GM12874 (cell line): ENCODE measurements around the gene DQX1.

Experiments
- TF ChIP-seq, protein P1 (sequence below): IDR thresholded peaks from 2 replicates; pipeline ENCODE4 v1.5.1; 2011; ENCODE audit warnings: low read depth, mild to moderate bottlenecking, control low read depth, low read length, moderate library complexity; ENCODE audit not compliant: insufficient read depth

DQX1 gene

DNA sequence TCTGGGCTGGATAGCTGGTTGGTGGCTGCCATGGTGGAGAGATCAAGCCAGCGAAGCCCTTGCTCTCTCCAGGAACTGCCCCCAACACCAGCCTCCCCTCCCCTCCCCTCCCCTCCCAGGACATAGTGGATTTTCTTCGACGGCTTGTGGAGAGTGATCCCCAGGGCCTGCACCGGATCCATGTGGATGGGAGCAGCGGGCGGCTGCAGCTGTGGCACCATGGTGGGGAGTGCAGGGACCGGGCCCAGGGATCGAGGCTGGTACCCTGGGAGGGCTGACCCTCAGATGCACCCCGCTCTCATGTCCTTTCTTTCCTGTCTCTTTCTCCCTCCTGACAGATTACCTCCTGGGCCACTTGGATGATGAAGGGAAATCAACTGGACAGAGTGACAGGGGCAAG lies 36.1 kb downstream of the DQX1 start:
- TF ChIP-seq, protein P1, sequence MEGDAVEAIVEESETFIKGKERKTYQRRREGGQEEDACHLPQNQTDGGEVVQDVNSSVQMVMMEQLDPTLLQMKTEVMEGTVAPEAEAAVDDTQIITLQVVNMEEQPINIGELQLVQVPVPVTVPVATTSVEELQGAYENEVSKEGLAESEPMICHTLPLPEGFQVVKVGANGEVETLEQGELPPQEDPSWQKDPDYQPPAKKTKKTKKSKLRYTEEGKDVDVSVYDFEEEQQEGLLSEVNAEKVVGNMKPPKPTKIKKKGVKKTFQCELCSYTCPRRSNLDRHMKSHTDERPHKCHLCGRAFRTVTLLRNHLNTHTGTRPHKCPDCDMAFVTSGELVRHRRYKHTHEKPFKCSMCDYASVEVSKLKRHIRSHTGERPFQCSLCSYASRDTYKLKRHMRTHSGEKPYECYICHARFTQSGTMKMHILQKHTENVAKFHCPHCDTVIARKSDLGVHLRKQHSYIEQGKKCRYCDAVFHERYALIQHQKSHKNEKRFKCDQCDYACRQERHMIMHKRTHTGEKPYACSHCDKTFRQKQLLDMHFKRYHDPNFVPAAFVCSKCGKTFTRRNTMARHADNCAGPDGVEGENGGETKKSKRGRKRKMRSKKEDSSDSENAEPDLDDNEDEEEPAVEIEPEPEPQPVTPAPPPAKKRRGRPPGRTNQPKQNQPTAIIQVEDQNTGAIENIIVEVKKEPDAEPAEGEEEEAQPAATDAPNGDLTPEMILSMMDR: no peak

DNA sequence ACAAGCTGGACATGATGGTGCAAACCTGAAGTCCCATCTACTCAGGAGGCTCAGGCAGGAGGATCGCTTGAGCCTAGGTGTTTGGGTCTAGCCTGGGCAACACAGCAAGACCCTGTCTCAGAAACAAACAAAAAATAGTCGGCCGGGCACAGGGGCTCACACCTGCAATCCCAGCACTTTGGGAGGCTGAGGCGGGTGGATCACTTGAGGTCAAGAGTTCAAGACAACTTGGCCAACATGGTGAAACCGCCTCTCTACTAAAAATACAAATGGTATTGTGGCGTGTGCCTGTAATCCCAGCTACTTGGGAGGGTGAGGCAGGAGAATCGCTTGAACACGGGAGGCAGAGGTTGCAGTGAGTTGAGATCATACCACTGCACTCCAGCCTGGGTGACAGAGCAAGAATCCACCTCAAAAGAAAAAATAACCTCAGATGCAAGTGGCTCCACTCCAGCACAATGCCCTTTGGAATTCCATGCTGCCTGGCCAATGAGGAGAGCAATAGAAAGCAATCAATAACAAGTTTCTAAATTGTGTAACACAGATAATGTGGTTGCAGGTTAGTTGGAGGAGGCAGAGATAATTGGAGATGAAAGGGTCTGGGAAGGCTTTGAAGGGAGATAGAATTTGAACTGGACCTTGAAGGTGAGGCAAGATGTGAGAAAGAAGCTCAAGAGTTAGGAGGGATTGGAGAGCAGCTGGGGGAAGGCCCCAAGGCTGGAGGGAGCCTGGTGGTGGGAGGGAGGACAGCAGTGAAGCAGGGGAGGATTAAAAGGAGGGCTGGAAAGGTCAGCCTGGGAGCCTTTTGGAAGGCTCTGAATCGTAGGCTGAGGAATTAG lies 37.2 kb downstream of the DQX1 start:
- TF ChIP-seq, protein P1: no peak

DNA sequence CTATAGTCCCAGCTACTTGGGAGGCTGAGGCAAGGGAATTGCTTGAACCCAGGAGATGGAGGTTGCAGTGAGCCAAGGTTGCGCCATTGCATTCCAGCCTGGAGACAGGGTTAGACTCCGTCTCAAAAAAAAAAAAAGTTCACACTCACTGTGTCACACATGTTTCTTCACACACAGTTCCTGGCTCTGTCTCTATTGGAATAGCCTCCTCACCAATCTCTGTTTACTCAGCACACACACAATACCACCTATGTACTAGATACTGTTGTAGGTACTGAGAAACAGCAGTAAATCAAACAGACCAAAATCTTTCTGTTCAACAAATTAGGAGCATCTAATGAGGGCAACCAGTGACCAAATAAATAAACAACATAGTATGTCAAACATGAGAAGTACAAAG lies 39.9 kb downstream of the DQX1 start:
- TF ChIP-seq, protein P1: no peak

DNA sequence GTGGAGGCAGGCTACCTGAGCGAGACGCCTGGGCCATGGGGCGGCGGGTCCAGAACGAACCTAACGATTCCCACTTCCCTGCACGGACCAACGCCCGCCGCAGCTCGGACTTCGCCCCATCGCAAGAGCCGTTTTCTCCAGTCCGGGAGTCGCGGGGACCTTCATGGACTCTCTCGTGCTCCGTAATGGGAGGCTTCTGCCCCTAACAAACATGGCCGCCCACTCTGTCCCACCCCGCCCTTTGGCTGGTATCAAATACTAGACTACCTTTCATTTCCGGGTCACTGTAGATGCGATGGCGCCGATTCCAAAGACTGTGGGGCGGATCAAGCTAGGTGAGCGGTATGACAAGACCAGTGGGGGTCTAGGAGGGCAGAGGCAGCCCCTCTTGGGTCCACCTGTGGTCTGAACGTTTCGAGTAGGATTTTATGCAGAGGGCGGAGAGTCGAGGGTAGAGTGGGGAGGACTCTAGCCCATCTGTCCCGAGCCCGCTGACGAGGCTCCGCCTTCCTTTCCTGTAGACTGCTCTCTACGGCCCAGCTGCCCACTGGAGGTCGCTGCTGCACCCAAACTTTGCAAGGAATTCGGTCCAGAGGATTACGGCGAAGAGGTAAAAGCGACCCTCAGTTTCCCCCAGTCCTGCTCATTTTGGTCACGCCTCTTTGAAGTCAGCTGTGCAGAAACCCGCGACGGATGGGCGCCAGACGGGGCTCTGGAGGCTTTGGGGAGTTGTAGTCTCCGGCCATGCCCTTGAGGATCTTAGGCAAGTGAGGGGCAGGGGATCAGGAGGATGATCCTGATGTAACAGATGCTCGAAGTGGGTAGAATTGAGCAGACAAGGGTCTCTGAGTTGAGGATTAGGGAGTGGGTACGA lies 43.0 kb downstream of the DQX1 start, which contains the start of the genes CCDC142 and TTC31:
Gene CCDC142, minus strand, starts transcription at position 198 of the 874 bp plus-strand sequence. Its CDS starts 161 bp downstream, at position 37.
Gene TTC31, plus strand, starts transcription at position 281 of the 874 bp plus-strand sequence. Its CDS starts 15 bp downstream, at position 296.
- TF ChIP-seq, protein P1: peak; percentile 91

DNA sequence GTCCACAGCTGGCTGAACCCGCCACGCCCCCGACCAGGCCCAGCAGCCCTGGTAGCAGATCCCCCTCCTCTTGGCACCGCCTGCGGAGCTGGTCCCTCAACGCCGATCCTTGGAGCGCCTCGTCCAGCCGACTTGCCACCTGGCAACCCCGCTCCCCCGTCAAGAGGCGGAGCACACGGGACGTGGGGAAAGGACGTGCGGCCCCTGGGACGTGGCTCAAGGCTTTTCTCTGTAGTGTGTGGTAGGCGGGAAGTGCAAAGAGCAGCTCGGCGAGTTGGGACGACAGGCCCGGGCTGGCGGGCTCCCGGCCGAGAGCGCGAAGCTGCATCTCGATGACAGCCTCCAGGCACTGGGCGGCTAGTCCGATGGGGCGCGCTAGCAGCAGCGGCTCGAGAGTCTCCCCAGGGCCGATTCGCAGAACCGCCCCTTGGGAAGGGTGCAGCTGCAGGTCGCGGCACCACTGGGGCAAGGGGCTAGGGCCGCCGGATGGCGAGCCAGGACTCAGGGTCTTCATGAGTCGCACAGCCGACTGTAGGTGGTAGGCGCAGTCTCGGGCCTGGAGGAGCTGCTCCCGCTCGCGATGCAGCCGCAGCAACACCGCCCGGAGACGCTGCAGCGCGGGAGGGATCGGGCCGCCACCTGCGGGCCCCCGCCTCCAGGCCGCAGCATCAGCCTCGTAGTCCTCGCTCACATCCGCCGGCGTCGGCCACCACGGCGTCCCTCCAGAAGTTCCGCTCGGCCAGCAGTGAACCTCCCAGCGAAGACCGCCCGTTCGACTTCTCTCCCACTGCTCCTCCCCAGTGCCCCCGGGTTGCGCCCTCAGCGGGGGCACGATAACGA lies 43.9 kb downstream of the DQX1 start:
- TF ChIP-seq, protein P1: no peak

DNA sequence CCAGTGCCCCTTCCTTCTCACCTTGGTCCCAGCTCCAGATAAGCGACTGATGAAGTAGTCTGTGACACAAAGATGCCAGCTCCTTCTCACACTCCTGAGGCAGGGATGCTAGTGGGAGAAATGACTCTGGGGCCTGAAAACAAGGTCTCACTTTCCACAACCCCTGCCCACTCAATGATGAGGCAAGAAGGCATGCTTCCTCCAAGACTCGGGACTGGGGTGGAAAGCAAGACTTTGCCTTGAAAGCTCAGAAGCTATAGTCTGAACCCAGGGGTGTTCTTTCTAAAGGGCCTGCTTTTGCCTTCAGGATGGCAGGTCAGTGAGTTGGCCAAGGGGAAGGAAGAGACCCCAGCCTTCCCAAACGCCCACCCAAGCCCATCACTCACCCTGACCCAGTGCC lies 44.6 kb downstream of the DQX1 start:
- TF ChIP-seq, protein P1: no peak
